ENCODE measurements around the gene PRG2. TPM values are rescaled to one million over a fixed set of nuclear protein-coding genes. Genes with fewer than 3 reads are reported as not detected.
"Not testable (repeated sequence)": the region's sequence is repeated elsewhere in the genome, so short reads cannot be mapped to it uniquely, and the experiment has no call there.

PRG2 gene
- total RNA-seq, 1 experiment from 2014 or later = not detected

- DNase-seq (ENCODE audit: extremely low read depth, low read depth) = no peak
These were observed 30.6 kb upstream of the PRG2 start for GRCh38 chr11:57421066-57421465.

- no peak for DNase-seq (ENCODE audit: extremely low read depth, low read depth)
These were observed 28.7 kb upstream of the PRG2 start for GRCh38 chr11:57419146-57419545.

- DNase-seq (ENCODE audit: extremely low read depth, low read depth) = no peak
These were observed 27.7 kb upstream of the PRG2 start for GRCh38 chr11:57418131-57418530.

GRCh38 chr11:57417056-57417455 is 26.6 kb upstream of the PRG2 start:
- no peak for DNase-seq (ENCODE audit: extremely low read depth, low read depth)

- DNase-seq (ENCODE audit: extremely low read depth, low read depth) = no peak
These were observed 26.0 kb upstream of the PRG2 start for GRCh38 chr11:57416436-57416835.

GRCh38 chr11:57414612-57415212 is 24.3 kb upstream of the PRG2 start:
- DNase-seq (ENCODE audit: extremely low read depth, low read depth) = no peak

- DNase-seq (ENCODE audit: extremely low read depth, low read depth) = no peak
These were observed 23.2 kb upstream of the PRG2 start for GRCh38 chr11:57413681-57414080.

- no peak for DNase-seq (ENCODE audit: extremely low read depth, low read depth)
These were observed 19.8 kb upstream of the PRG2 start for GRCh38 chr11:57410287-57410686.

GRCh38 chr11:57409321-57410100 is 19.1 kb upstream of the PRG2 start:
- DNase-seq (ENCODE audit: extremely low read depth, low read depth) = no peak

- no peak for DNase-seq (ENCODE audit: extremely low read depth, low read depth)
These were observed 18.3 kb upstream of the PRG2 start for GRCh38 chr11:57408771-57409170.

GRCh38 chr11:57407941-57408475 is 17.6 kb upstream of the PRG2 start:
- DNase-seq (ENCODE audit: extremely low read depth, low read depth) = no peak

- no peak for DNase-seq (ENCODE audit: extremely low read depth, low read depth)
These were observed 16.8 kb upstream of the PRG2 start for GRCh38 chr11:57407010-57407920.

- DNase-seq (ENCODE audit: extremely low read depth, low read depth) = no peak
These were observed 16.0 kb upstream of the PRG2 start for GRCh38 chr11:57406337-57406904.

- no peak for DNase-seq (ENCODE audit: extremely low read depth, low read depth)
These were observed 14.9 kb upstream of the PRG2 start for GRCh38 chr11:57405271-57405860.

- no peak for DNase-seq (ENCODE audit: extremely low read depth, low read depth)
These were observed 13.3 kb upstream of the PRG2 start for GRCh38 chr11:57403802-57404147.

GRCh38 chr11:57403003-57403801 is 12.8 kb upstream of the PRG2 start:
- DNase-seq (ENCODE audit: extremely low read depth, low read depth) = not testable (repeated sequence)

- no peak for DNase-seq (ENCODE audit: extremely low read depth, low read depth)
These were observed 11.9 kb upstream of the PRG2 start for GRCh38 chr11:57402188-57403002.

GRCh38 chr11:57399972-57400578 is 9.6 kb upstream of the PRG2 start:
- no peak for DNase-seq (ENCODE audit: extremely low read depth, low read depth)

Measured in NCI-H460 (cell line).